ENCODE data around the gene WFDC5. TPM values are rescaled to one million over a fixed set of nuclear protein-coding genes. Genes with fewer than 3 reads are reported as not detected.

WFDC5 gene
- total RNA-seq, 3 donors from 2014 or later = not detected

- no peak for TF ChIP-seq CTCF (IDR thresholded peaks at IDR 0.05)
- Histone ChIP-seq H3K4me1 (ENCODE audit: low read depth) (no peaks in the 10 kb centered on the region), H3K36me3 (ENCODE audit: low read depth) (no peaks in the 10 kb centered on the region), H3K4me3 (no peak overlapping the region), H3K9me3 (no peaks in the 10 kb centered on the region)
- DNase-seq (no peak), ATAC-seq (no peak)
- intact Hi-C loops (cut with DNase I, micrococcal nuclease) = no loop called here
Observed at GRCh38 chr20:45092898-45093297, 22.1 kb downstream of the WFDC5 start.

DNA sequence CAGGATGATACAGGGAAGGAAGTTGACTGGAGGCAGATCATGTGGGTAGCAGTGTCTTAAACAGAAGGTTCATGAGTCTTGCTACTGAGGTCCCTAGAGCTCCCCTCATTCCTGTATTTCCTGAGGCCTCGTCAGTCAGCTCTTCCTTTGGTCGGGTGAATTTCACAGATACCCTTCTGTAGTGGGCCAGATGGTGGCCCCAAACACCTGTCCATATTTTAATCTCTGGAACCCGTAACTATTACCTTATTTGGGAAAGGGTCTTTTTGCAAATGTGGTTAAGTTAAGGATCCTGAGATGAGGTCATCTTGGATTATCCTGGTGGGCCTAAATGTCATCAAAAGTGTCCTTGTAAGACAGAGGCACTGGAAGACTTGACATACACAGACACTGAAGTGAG, 23.6 kb downstream of the WFDC5 start:
- no peak for DNase-seq
- H3K4me1 ChIP-seq (ENCODE audit: low read depth) = no peaks in the 10 kb centered on the region
- H3K4me3 ChIP-seq = no peak overlapping the region
- no peaks in the 10 kb centered on the region for H3K36me3 ChIP-seq (ENCODE audit: low read depth)
- no peak for ATAC-seq
- intact Hi-C loops (cut with DNase I, micrococcal nuclease) = no loop called here
- H3K9me3 ChIP-seq = no peaks in the 10 kb centered on the region
- TF ChIP-seq CTCF (IDR thresholded peaks at IDR 0.05) = no peak

GRCh38 chr20:45090481-45090880, 24.5 kb downstream of the WFDC5 start:
- Histone ChIP-seq H3K9me3 (no peaks in the 10 kb centered on the region), H3K4me1 (ENCODE audit: low read depth) (no peaks in the 10 kb centered on the region), H3K36me3 (ENCODE audit: low read depth) (no peaks in the 10 kb centered on the region), H3K4me3 (no peak overlapping the region)
- no peak for TF ChIP-seq CTCF (IDR thresholded peaks at IDR 0.05)
- ATAC-seq (no peak), DNase-seq (no peak)
- intact Hi-C loops (cut with DNase I, micrococcal nuclease) = no loop called here

GRCh38 chr20:45088247-45088646, 26.7 kb downstream of the WFDC5 start:
- Histone ChIP-seq H3K4me3 (no peak overlapping the region), H3K4me1 (ENCODE audit: low read depth) (no peaks in the 10 kb centered on the region), H3K36me3 (ENCODE audit: low read depth) (no peaks in the 10 kb centered on the region), H3K9me3 (no peaks in the 10 kb centered on the region)
- ATAC-seq (no peak), DNase-seq (no peak)
- TF ChIP-seq CTCF (IDR thresholded peaks at IDR 0.05) = no peak
- intact Hi-C loops (cut with DNase I, micrococcal nuclease) = no loop called here

DNA sequence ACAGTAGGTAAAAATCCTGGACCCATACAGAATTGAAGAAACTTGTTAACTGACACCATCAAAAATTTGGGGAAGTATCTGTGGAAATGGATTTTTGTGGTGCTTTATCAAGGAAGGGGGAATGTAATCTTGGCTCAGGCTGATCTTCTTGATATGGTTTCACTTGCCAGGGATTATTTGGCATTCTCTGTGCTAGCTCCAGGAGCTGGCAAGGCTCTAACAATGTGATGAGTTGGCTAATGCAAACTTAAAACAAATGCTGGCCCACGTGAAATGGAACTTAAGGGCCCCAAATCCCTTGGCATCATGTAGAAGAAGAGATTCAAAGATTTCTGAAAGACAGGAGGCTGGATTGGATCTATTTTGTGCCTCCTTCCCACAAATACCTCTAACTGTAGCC, 27.2 kb downstream of the WFDC5 start:
- intact Hi-C loops (cut with DNase I, micrococcal nuclease) = no loop called here
- ATAC-seq (no peak), DNase-seq (no peak)
- Histone ChIP-seq H3K36me3 (ENCODE audit: low read depth) (no peaks in the 10 kb centered on the region), H3K4me3 (no peak overlapping the region), H3K4me1 (ENCODE audit: low read depth) (no peaks in the 10 kb centered on the region), H3K9me3 (peaks cover 2% of the 10 kb centered on the region)
- TF ChIP-seq CTCF (IDR thresholded peaks at IDR 0.05) = no peak

- H3K4me3 ChIP-seq = no peak overlapping the region
- peaks cover 8% of the 10 kb centered on the region for H3K9me3 ChIP-seq
- DNase-seq = no peak
- no peak for ATAC-seq
- no peaks in the 10 kb centered on the region for H3K36me3 ChIP-seq (ENCODE audit: low read depth)
- intact Hi-C loops (cut with DNase I, micrococcal nuclease) = no loop called here
- no peak for TF ChIP-seq CTCF (IDR thresholded peaks at IDR 0.05)
- no peaks in the 10 kb centered on the region for H3K4me1 ChIP-seq (ENCODE audit: low read depth)
Observed at GRCh38 chr20:45087097-45087790, 27.7 kb downstream of the WFDC5 start.

All from mucosa of descending colon (tissue), 3 donors.